ENCODE measurements around the gene PPCS.
A peak's percentile ranks its signal among the peaks of the same experiment; 100 is the strongest.
"Not testable (repeated sequence)": the region's sequence is repeated elsewhere in the genome, so short reads cannot be mapped to it uniquely, and the experiment has no call there.

PPCS gene

DNA sequence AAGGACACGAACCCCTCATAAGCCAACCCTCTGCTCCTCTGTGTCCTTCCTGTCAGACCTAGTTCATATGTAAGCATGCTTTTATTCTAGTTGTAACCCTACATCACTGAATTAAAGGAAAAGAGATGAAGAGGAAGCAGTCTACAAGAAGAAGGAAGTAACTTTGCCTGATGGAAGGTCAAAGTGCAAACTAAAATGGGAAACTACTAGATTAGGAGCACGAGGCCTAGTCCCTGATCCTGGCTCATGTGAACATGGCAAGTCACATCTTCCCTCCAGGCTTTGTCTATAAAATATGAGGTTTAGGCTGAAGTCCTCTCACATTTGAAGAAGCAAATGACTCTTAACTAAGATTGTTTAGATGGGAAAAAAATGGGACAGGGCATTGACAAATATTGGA lies 13.7 kb upstream of the PPCS start:
- DNase-seq: no peak
- in situ Hi-C loops (cut with HindIII; ENCODE audit: low pct_ligation_motif_present, low pct_unique_long_range_greater_than_20kb, low sequenced_read_pairs): no loop called here

DNA sequence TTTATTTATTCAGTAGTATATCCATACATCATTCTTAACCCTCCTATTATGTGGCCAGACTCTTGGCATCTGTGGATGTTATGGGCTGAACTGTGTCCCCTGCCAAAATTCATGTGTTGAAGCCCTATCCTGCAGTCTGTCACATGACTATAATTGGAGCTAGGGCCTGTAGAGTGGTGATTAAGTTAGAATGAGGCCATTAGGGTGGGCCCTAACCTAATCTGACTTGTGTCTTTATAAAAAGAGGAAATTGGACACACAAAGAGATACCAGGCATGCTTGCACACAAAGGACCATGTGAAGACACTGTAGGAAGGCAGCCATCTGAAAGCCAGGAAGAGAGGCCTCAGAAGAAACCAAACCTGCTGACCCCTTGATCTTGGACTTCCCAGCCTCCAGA lies 7.1 kb upstream of the PPCS start:
- in situ Hi-C loops (cut with HindIII; ENCODE audit: low pct_ligation_motif_present, low pct_unique_long_range_greater_than_20kb, low sequenced_read_pairs): no loop called here

DNA sequence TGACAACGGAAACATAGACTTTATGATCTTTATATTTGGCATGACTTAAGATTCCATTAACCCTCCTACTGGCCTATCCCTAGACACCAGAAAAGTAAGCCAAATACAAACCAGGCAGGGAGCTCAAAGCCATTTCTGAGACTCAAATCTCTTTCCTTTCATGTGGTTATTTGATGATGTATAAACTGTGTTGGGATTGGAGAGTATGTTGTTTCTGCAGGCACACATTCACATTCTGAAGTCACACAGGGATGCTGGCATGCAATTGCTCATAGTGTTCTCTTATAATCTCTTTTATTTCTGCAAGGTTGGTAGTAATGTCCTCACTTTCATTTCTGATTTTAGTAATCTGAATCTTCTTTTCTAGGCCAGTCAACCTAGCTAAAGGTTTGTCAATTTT lies 6.3 kb upstream of the PPCS start:
- no peak for DNase-seq
- in situ Hi-C loops (cut with HindIII; ENCODE audit: low pct_ligation_motif_present, low pct_unique_long_range_greater_than_20kb, low sequenced_read_pairs): no loop called here

More for the DNA sequence above, 7.1 kb upstream of the PPCS start:
- DNase-seq: no peak

DNA sequence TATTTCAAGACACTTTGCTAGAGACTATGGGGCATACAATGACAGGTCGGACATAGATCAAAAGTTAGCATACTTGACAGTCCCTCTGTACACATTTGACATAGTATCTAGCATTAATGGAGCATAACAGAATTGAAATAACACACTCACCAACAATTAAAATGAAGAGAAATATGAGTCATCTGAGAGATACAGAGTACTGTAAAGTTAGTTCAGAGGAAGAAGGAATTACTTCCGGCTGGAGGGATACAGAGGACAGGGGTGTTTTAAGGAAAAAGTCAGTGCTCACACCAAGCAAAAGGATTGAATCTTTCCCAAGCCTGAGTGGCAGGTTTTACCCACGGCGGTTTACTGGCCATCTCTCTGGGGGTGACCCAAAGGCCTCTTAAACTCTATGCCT lies 3.0 kb upstream of the PPCS start:
- in situ Hi-C loops (cut with HindIII; ENCODE audit: low pct_ligation_motif_present, low pct_unique_long_range_greater_than_20kb, low sequenced_read_pairs): no loop called here
- peak; percentile 18 for DNase-seq

DNA sequence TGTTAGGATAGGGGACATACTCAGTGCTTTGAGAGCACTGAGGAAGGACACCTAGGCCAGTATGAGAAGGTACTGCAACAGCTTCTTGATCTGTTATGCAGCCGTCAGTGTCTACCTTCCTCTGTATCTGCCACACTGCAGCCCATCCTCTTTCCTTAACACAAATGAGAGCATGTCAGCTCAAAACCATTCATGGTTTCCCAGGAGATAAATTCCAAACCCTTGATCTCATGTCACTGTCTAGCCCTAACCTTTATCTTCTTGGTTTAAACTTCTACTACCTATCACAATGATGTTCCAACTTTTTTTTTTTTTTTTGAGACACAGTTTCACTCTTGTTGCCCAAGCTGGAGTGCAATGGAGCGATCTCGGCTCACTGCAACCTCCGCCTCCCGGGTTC lies 1.9 kb upstream of the PPCS start:
- in situ Hi-C loops (cut with HindIII; ENCODE audit: low pct_ligation_motif_present, low pct_unique_long_range_greater_than_20kb, low sequenced_read_pairs): no loop called here
- peak; percentile 81 for DNase-seq

DNA sequence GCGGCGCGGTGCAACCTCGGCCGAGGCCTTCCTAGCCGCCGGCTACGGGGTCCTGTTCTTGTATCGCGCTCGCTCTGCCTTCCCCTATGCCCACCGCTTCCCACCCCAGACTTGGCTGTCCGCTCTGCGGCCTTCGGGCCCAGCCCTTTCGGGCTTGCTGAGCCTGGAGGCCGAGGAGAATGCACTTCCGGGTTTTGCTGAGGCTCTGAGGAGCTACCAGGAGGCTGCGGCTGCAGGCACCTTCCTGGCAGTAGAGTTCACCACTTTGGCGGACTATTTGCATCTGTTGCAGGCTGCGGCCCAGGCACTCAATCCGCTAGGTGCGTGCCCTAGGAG lies 379 bp downstream of the PPCS start:
- peak; percentile 60 for DNase-seq
- in situ Hi-C loops (cut with HindIII; ENCODE audit: low pct_ligation_motif_present, low pct_unique_long_range_greater_than_20kb, low sequenced_read_pairs): no loop called here

DNA sequence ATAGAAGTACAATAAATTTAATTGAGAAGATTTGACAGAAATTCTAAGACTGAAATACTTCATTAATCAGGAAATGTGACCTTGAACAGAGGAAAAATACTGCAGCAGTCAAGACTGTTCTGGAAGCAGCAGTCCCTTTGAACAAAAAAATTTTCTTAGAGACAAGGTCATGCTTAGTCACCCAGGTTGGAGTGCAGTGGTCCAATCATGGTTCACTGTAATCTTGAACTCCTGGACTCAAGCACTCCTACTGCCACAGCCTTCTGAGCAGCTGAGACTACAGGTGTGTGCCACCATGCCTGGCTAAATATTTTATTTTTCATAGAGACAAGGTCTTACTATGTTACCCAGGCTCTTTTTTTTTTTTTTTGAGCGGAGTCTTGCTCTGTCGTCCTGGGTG lies 4.9 kb downstream of the PPCS start:
- in situ Hi-C loops (cut with HindIII; ENCODE audit: low pct_ligation_motif_present, low pct_unique_long_range_greater_than_20kb, low sequenced_read_pairs): no loop called here
- no peak for DNase-seq

DNA sequence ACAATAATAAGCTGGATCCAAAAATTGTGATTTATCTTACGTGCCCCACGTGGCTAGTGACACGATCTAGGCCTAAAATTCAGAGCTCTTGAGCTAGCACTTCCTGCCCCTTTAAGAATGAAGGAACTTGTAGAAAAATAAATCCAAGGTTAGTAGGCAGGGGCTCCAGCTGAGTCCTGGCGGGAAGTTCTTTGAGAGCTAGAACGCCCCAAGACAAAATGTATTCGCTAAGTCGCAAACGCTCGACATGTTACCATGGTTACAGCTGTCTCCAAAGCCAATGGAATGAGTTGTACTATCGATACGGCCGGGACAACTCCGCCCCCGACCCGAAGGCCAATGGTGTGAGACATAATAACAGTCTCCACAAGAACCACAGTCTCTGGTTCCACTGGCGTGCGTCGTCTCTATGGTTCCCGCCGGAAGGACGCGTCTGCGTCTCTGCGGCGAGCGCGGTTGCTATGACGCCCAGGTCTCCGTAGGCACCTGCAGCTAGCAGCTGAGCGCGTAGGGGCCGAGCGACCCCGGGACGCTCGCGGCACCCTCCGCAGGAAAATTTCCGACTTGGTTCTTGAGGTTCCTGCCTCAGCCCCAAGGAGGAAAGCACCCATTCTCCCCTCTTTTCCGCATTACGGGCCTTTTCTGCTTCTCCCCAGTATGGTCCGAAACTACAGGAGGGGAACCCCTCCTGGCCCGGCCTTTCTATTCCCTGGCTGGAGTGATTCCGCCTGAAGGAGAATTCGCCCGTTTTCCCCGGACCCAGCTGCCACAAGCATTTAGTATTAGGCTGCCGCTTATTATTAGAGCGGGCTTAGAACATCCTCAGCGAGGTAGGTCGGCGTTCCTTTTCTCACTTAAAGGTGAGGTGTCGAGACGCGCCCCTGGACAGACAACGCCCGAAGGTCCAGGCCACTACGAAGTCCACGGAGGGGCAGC lies 6.8 kb downstream of the PPCS start, which contains the start of gene CCDC30:
Gene CCDC30, plus strand, starts transcription at position 459 of the 936 bp plus-strand sequence. CDS start 17,266 bp downstream, outside the sequence.
- peak; percentile 97 for DNase-seq
- in situ Hi-C loops (cut with HindIII; ENCODE audit: low pct_ligation_motif_present, low pct_unique_long_range_greater_than_20kb, low sequenced_read_pairs): no loop called here

DNA sequence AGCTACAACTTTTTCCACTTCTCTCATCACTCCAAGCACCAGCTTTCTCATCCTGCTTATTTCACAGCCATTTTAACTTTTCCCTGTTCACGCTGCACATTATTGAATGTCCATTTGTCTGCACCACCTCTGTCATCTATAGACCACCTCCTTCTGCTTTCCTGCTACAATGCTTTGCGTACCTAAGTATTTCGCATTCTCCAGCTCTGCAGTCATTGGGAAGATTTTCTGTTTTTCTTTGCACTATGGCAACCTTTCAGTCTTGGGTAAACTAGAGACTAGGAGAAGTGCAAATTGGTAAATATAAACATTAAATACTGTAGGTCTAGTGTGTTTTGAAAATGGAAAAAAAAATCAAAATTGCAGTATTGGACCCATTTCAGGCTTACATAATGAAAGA lies 7.6 kb downstream of the PPCS start:
- no peak for DNase-seq
- in situ Hi-C loops (cut with HindIII; ENCODE audit: low pct_ligation_motif_present, low pct_unique_long_range_greater_than_20kb, low sequenced_read_pairs): no loop called here

DNA sequence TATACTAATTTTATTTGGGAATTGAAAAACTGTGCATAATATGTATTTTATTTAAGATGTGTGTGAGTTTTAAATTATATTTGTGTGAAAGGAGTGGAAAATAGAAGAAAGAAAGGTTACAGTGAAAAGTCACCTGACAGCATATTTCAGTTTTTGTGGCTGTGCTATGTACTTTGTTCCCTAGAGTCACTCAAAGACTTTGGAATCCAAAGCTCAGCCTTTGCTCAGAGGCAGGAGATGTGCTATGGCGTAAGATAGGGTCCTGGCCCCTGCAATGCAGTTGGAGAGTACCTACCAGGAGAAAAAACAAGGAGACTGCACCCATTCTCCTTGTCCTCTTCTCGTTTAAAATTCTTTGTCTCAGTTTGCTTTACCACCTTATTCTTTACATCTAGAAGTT lies 9.7 kb downstream of the PPCS start:
- no peak for DNase-seq
- in situ Hi-C loops (cut with HindIII; ENCODE audit: low pct_ligation_motif_present, low pct_unique_long_range_greater_than_20kb, low sequenced_read_pairs): no loop called here

DNA sequence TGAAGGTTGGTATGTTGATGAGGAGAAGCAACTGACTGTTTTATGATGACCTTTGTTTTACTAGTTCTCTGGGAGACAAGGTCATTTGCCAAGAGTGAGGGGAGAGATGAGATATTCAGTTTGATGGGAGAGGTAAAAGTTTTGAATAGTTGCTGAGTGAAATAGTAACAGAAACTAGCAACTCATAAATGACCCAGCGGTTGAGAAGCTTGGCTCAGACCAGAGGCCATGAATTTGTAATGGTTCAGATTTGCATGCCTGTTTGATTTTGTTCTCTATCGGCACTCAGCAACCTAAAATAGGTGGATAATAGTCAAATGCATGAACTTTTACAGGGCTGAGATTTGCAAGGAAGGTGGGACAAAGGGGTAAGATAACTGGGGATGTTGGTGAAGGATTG lies 13.4 kb downstream of the PPCS start:
- DNase-seq: no peak
- in situ Hi-C loops (cut with HindIII; ENCODE audit: low pct_ligation_motif_present, low pct_unique_long_range_greater_than_20kb, low sequenced_read_pairs): no loop called here

DNA sequence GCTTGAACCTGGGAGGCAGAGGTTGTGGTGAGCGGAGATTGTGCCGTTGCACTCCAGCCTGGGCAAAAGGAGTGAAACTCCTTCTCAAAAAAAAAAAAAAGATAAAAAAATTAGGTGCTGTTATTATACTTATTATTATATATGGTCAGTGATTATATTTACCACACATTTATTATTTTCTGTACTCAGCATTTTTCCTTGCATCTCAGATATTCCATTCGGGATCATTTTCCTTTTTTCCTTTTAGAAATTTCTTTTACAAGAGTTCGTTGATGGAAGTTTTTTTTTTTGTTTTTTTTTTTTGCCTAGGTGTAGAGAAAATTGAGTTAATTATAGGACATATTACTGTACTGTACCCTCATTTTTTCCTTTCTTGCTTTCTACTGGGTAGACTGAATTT lies 20.3 kb downstream of the PPCS start:
- no peak for DNase-seq
- in situ Hi-C loops (cut with HindIII; ENCODE audit: low pct_ligation_motif_present, low pct_unique_long_range_greater_than_20kb, low sequenced_read_pairs): no loop called here

DNA sequence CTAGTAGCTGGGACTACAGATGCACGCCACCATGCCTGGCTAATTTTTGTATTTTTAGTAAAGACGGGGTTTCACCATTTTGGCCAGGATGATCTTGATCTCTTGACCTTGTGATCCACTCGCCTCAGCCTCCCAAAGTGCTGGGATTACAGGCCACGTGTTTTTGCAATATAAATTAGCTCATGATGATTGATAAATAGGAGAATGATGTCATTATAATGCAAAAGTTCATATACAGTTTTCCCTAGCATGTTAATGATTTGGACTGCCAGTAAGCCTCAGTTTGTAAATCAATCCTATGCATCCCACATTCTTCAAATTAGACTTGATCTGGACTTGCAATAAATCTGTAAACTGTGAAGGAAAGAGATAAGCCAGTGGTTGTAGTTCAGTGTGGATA lies 21.0 kb downstream of the PPCS start:
- in situ Hi-C loops (cut with HindIII; ENCODE audit: low pct_ligation_motif_present, low pct_unique_long_range_greater_than_20kb, low sequenced_read_pairs); DNase-seq: not testable (repeated sequence)

DNA sequence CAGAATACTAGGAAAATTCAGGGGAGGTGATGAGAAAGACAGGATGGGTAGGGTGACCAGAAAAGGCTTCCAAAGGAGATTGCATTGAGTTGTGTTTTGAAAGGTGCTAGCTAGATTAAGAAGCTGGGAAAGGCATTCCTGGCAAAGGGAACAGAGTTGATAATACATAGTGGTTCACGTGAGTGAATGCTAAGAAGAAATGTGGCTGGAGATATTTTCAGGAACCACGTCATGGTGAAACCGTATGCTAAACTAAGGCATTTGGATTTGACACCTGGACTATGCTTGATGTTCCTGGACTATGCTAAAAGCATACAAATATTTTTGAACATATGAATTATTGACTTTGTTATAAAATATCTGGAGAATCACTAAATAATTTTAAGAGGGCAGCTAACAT lies 21.4 kb downstream of the PPCS start:
- no peak for DNase-seq
- in situ Hi-C loops (cut with HindIII; ENCODE audit: low pct_ligation_motif_present, low pct_unique_long_range_greater_than_20kb, low sequenced_read_pairs): no loop called here

DNA sequence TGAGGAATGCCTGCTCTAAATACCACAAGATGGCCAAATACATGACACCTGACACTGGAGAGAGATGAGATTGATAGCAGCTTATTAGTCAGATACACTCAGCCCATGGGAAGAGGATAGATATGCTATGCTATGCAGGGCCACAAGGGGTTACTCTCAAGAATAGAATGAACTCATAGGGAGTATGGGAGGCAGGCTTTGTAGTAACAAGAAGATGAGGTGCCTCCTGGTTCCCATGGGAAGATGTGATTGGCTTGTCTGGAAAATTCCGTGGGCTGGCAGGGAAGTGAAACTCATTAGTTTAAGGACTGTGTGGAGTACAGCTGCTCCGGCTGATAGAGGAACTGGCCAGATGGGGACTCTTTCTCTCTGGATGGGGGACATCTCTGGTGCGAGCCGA lies 23.3 kb downstream of the PPCS start:
- DNase-seq: peak; percentile 34
- in situ Hi-C loops (cut with HindIII; ENCODE audit: low pct_ligation_motif_present, low pct_unique_long_range_greater_than_20kb, low sequenced_read_pairs): no loop called here

DNA sequence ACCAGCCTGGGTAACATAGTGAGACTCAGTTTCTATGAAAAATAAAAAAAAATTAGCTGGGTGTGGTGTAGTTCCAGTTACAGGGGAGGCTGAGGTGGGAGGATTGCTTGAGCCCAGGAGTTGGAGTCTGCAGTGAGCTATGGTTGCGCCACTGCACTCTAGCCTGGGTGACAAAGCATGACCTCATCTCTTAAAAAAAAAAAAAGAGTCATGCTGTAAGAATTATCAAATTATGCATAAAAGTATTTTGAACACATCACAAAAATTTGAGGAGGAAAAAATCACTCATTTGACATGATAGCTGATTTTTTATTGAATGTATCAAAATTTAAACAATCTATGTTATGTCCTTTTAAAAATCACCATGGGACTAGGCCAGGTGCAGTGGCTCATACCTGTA lies 24.6 kb downstream of the PPCS start:
- in situ Hi-C loops (cut with HindIII; ENCODE audit: low pct_ligation_motif_present, low pct_unique_long_range_greater_than_20kb, low sequenced_read_pairs): no loop called here
- no peak for DNase-seq

DNA sequence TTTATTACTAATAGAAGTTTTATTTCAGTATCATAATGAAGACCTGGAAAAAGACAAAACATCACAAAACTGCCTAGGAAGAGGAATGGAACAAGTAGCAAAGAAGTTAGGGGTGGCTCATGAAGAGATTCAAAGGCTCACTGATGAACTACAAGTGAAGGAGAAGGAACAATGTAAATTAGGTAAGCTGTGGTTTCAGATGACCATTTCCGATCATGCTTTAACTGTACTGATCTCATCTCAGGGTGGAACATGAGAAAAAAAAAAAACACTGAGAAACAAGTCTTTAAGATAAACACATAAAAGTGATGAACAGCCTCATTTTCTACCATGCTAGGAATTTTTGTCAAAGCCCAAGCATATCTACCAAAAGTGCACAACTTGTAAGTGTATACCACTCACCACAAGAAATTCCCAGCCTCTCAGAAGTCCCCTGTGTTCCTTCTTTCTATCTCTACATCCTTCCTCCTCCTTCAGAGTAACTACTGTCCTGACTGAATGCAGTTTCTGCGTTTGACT lies 26.4 kb downstream of the PPCS start:
- DNase-seq: no peak
- in situ Hi-C loops (cut with HindIII; ENCODE audit: low pct_ligation_motif_present, low pct_unique_long_range_greater_than_20kb, low sequenced_read_pairs): no loop called here

DNA sequence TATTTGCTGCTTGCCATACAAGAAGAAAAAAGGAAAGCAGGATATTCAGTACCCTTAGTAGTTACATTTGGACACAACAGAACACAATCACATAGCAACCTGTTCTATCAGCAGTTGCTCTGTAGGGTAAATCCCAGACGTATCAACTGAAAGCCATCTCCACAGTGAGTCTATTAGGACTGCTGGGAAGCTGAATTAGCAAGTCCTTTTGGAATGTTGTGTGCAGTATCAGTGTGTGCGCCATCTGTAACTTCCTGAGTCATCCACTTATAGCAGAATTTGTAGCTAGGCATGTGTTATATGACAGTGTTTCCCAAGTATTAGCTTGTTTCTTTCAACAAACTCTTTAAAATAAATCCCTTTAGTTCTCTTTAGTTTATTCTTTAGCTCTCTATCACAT lies 28.0 kb downstream of the PPCS start:
- in situ Hi-C loops (cut with HindIII; ENCODE audit: low pct_ligation_motif_present, low pct_unique_long_range_greater_than_20kb, low sequenced_read_pairs): no loop called here
- peak; percentile 88 for DNase-seq

DNA sequence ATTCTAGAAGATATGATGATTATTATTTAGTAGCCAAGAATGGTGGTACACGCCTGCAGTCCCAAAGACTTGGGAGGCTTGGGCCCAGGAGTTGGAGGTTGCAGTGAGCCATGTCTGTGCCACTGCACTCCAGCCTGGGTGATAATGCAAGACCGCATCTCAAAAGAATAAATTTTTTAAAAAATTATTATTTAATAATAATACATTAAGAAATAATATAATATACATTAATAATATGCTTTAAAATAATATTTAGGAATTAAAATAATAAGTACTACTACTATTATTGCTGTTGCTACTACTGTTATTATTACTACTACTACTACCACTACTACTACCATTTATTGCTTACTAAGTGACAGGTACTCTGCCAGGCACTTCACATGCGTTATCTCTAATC lies 33.9 kb downstream of the PPCS start:
- no peak for DNase-seq
- in situ Hi-C loops (cut with HindIII; ENCODE audit: low pct_ligation_motif_present, low pct_unique_long_range_greater_than_20kb, low sequenced_read_pairs): no loop called here

DNA sequence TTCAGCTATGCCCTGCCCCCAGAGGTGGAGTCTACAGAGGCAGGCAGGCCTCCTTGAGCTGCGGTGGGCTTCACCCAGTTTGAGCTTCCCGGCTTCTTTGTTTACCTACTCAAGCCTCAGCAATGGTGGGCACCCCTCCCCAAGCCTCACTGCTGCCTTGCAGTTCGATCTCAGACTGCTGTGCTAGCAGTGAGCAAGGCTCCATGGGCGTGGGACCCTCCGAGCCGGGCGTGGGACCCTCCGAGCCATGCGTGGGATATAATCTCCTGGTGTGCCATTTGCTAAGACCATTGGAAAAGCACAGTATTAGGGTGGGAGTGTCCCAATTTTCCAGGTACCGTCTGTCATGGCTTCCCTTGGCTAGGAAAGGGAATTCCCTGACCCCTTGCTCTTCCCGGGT lies 45.7 kb downstream of the PPCS start:
- DNase-seq; in situ Hi-C loops (cut with HindIII; ENCODE audit: low pct_ligation_motif_present, low pct_unique_long_range_greater_than_20kb, low sequenced_read_pairs): not testable (repeated sequence)

Measured in ACHN (cell line).